ENCODE data around the gene NUMA1. TPM values are rescaled to one million over a fixed set of nuclear protein-coding genes. Genes with fewer than 3 reads are reported as not detected.

Gene NUMA1
- total RNA-seq, 2 experiments from 2014 or later: 200 to 201 TPM

GRCh38 chr11:71994786-71995185 lies 85.6 kb downstream of the NUMA1 start:
- DNase-seq: no peak
- Mint-ChIP-seq H3K4me3 (no peak overlapping the region), H3K9me3 (no peaks in the 10 kb centered on the region), H3K27me3 (no peaks in the 10 kb centered on the region), H3K27ac (no peak overlapping the region), H3K4me1 (peaks cover 32% of the 10 kb centered on the region), H3K36me3 (ENCODE audit: low read depth) (peaks cover 8% of the 10 kb centered on the region)
- ChIA-PET CTCF (no interaction called here), POLR2A (interaction anchor here (1.2 kb wide), 1 partner anchor 90 kb away, joined by 5 read pairs; no protein-coding TSS in a partner anchor)

GRCh38 chr11:71992136-71992730 lies 88.1 kb downstream of the NUMA1 start:
- H3K27me3 Mint-ChIP-seq: no peaks in the 10 kb centered on the region
- H3K36me3 Mint-ChIP-seq (ENCODE audit: low read depth): peaks cover 4% of the 10 kb centered on the region
- H3K4me3 Mint-ChIP-seq: no peak overlapping the region
- POLR2A ChIA-PET: no interaction called here
- CTCF ChIA-PET: no interaction called here
- H3K27ac Mint-ChIP-seq: no peak overlapping the region
- H3K9me3 Mint-ChIP-seq: no peaks in the 10 kb centered on the region
- H3K4me1 Mint-ChIP-seq: peaks cover 14% of the 10 kb centered on the region
- DNase-seq: no peak

- POLR2A ChIA-PET: no interaction called here
- DNase-seq: no peak
- peaks cover 9% of the 10 kb centered on the region for H3K36me3 Mint-ChIP-seq (ENCODE audit: low read depth)
- peaks cover 14% of the 10 kb centered on the region for H3K4me1 Mint-ChIP-seq
- CTCF ChIA-PET: no interaction called here
- no peak overlapping the region for H3K4me3 Mint-ChIP-seq
- H3K9me3 Mint-ChIP-seq: no peaks in the 10 kb centered on the region
- H3K27ac Mint-ChIP-seq: no peak overlapping the region
- no peaks in the 10 kb centered on the region for H3K27me3 Mint-ChIP-seq
Observed at GRCh38 chr11:71991494-71991893, 88.8 kb downstream of the NUMA1 start.

GRCh38 chr11:71990701-71991100 lies 89.6 kb downstream of the NUMA1 start:
- Mint-ChIP-seq H3K36me3 (ENCODE audit: low read depth) (peaks cover 9% of the 10 kb centered on the region), H3K9me3 (no peaks in the 10 kb centered on the region), H3K4me1 (peaks cover 17% of the 10 kb centered on the region), H3K4me3 (no peak overlapping the region), H3K27ac (no peak overlapping the region), H3K27me3 (no peaks in the 10 kb centered on the region)
- ChIA-PET CTCF (interaction anchor here (1.3 kb wide), 1 partner anchor 14 kb away, joined by 3 read pairs; no protein-coding TSS in a partner anchor), POLR2A (no interaction called here)
- DNase-seq: no peak

- H3K4me3 Mint-ChIP-seq: no peak overlapping the region
- peaks cover 12% of the 10 kb centered on the region for H3K36me3 Mint-ChIP-seq (ENCODE audit: low read depth)
- no peak overlapping the region for H3K27ac Mint-ChIP-seq
- no peaks in the 10 kb centered on the region for H3K27me3 Mint-ChIP-seq
- CTCF ChIA-PET: interaction anchor here (2.4 kb wide), 1 partner anchor 10 kb away, joined by 13 read pairs; no protein-coding TSS in a partner anchor
- no peaks in the 10 kb centered on the region for H3K9me3 Mint-ChIP-seq
- POLR2A ChIA-PET: no interaction called here
- no peak for DNase-seq
- H3K4me1 Mint-ChIP-seq: peaks cover 20% of the 10 kb centered on the region
Observed at GRCh38 chr11:71988050-71988449, 92.3 kb downstream of the NUMA1 start.

- ChIA-PET POLR2A (no interaction called here), CTCF (interaction anchor here (2.4 kb wide), 1 partner anchor 10 kb away, joined by 13 read pairs; no protein-coding TSS in a partner anchor)
- no peak for DNase-seq
- Mint-ChIP-seq H3K4me1 (peaks cover 16% of the 10 kb centered on the region), H3K27ac (no peak overlapping the region), H3K27me3 (no peaks in the 10 kb centered on the region), H3K9me3 (no peaks in the 10 kb centered on the region), H3K4me3 (no peak overlapping the region), H3K36me3 (ENCODE audit: low read depth) (peaks cover 12% of the 10 kb centered on the region)
Observed at GRCh38 chr11:71987521-71987920, 92.8 kb downstream of the NUMA1 start.

GRCh38 chr11:71986131-71986530 lies 94.2 kb downstream of the NUMA1 start:
- Mint-ChIP-seq H3K36me3 (ENCODE audit: low read depth) (peaks cover 16% of the 10 kb centered on the region), H3K27ac (no peak overlapping the region), H3K4me3 (no peak overlapping the region), H3K9me3 (no peaks in the 10 kb centered on the region), H3K27me3 (no peaks in the 10 kb centered on the region), H3K4me1 (peaks cover 9% of the 10 kb centered on the region)
- CTCF ChIA-PET: interaction anchor here (1.0 kb wide), 1 partner anchor 197 kb away, joined by 5 read pairs; no protein-coding TSS in a partner anchor
- POLR2A ChIA-PET: interaction anchor here (0.9 kb wide), 1 partner anchor 11 kb away, joined by 4 read pairs; no protein-coding TSS in a partner anchor
- DNase-seq: no peak

- no peak overlapping the region for H3K27ac Mint-ChIP-seq
- H3K36me3 Mint-ChIP-seq (ENCODE audit: low read depth): peaks cover 7% of the 10 kb centered on the region
- ChIA-PET POLR2A (no interaction called here), CTCF (interaction anchor here (1.0 to 3.6 kb wide), 8 partner anchors 10 to 51 kb away, joined by 3 to 27 read pairs (median 6); partner anchors contain the start of genes IL18BP, RNF121 and XNDC1N)
- H3K4me1 Mint-ChIP-seq: no peaks in the 10 kb centered on the region
- H3K27me3 Mint-ChIP-seq: no peaks in the 10 kb centered on the region
- no peak for DNase-seq
- no peak overlapping the region for H3K4me3 Mint-ChIP-seq
- H3K9me3 Mint-ChIP-seq: no peaks in the 10 kb centered on the region
Observed at GRCh38 chr11:71979602-71980001, 100.7 kb downstream of the NUMA1 start.

- CTCF ChIA-PET: interaction anchor here (0.7 to 3.6 kb wide), 14 partner anchors 9 to 432 kb away, joined by 3 to 27 read pairs (median 6); partner anchors contain the start of genes IL18BP, RNF121 and XNDC1N
- no peaks in the 10 kb centered on the region for H3K9me3 Mint-ChIP-seq
- POLR2A ChIA-PET: interaction anchor here (1.7 kb wide), 1 partner anchor 22 kb away, joined by 4 read pairs; no protein-coding TSS in a partner anchor
- DNase-seq: no peak
- no peak overlapping the region for H3K4me3 Mint-ChIP-seq
- no peak overlapping the region for H3K27ac Mint-ChIP-seq
- no peaks in the 10 kb centered on the region for H3K27me3 Mint-ChIP-seq
- H3K36me3 Mint-ChIP-seq (ENCODE audit: low read depth): peaks cover 7% of the 10 kb centered on the region
- H3K4me1 Mint-ChIP-seq: no peaks in the 10 kb centered on the region
Observed at GRCh38 chr11:71979094-71979493, 101.2 kb downstream of the NUMA1 start.

GRCh38 chr11:71977743-71978418 lies 102.5 kb downstream of the NUMA1 start:
- Mint-ChIP-seq H3K36me3 (ENCODE audit: low read depth) (peaks cover 3% of the 10 kb centered on the region), H3K9me3 (no peaks in the 10 kb centered on the region), H3K4me1 (no peaks in the 10 kb centered on the region), H3K4me3 (no peak overlapping the region), H3K27ac (peak overlapping the region; percentile 37), H3K27me3 (no peaks in the 10 kb centered on the region)
- peak; percentile 67 for DNase-seq
- CTCF ChIA-PET: interaction anchor here (0.7 to 3.6 kb wide), 26 partner anchors 10 to 453 kb away, joined by 3 to 27 read pairs (median 5); partner anchors contain the start of genes IL18BP, RNF121 and XNDC1N
- POLR2A ChIA-PET: interaction anchor here (1.0 to 1.7 kb wide), 4 partner anchors 19 to 113 kb away, joined by 3 to 4 read pairs (median 3); no protein-coding TSS in a partner anchor

- H3K9me3 Mint-ChIP-seq: no peaks in the 10 kb centered on the region
- no peak overlapping the region for H3K4me3 Mint-ChIP-seq
- no peaks in the 10 kb centered on the region for H3K27me3 Mint-ChIP-seq
- ChIA-PET CTCF (interaction anchor here (0.6 to 3.6 kb wide), 24 partner anchors 9 to 454 kb away, joined by 3 to 27 read pairs (median 5); partner anchors contain the start of genes IL18BP, RNF121 and XNDC1N), POLR2A (interaction anchor here (1.5 kb wide), 2 partner anchors 20 to 45 kb away, joined by 3 read pairs; no protein-coding TSS in a partner anchor)
- no peaks in the 10 kb centered on the region for H3K36me3 Mint-ChIP-seq (ENCODE audit: low read depth)
- H3K4me1 Mint-ChIP-seq: no peaks in the 10 kb centered on the region
- H3K27ac Mint-ChIP-seq: no peak overlapping the region
- no peak for DNase-seq
Observed at GRCh38 chr11:71977090-71977489, 103.3 kb downstream of the NUMA1 start.

GRCh38 chr11:71976551-71976950 lies 103.8 kb downstream of the NUMA1 start:
- POLR2A ChIA-PET: interaction anchor here (1.1 to 1.5 kb wide), 2 partner anchors 44 to 125 kb away, joined by 3 read pairs; no protein-coding TSS in a partner anchor
- DNase-seq: no peak
- no peak overlapping the region for H3K4me3 Mint-ChIP-seq
- no peaks in the 10 kb centered on the region for H3K27me3 Mint-ChIP-seq
- no peaks in the 10 kb centered on the region for H3K9me3 Mint-ChIP-seq
- no peak overlapping the region for H3K27ac Mint-ChIP-seq
- CTCF ChIA-PET: interaction anchor here (0.6 to 3.6 kb wide), 18 partner anchors 8 to 455 kb away, joined by 3 to 27 read pairs (median 8); partner anchors contain the start of genes IL18BP, RNF121 and XNDC1N
- H3K36me3 Mint-ChIP-seq (ENCODE audit: low read depth): peaks cover 5% of the 10 kb centered on the region
- H3K4me1 Mint-ChIP-seq: no peaks in the 10 kb centered on the region

GRCh38 chr11:71971680-71972079 lies 108.7 kb downstream of the NUMA1 start:
- no peaks in the 10 kb centered on the region for H3K27me3 Mint-ChIP-seq
- peaks cover 16% of the 10 kb centered on the region for H3K36me3 Mint-ChIP-seq (ENCODE audit: low read depth)
- CTCF ChIA-PET: interaction anchor here (0.6 kb wide), 1 partner anchor 475 kb away, joined by 4 read pairs; no protein-coding TSS in a partner anchor
- H3K4me3 Mint-ChIP-seq: no peak overlapping the region
- DNase-seq: no peak
- POLR2A ChIA-PET: interaction anchor here (1.1 kb wide), 1 partner anchor 100 kb away, joined by 3 read pairs; no protein-coding TSS in a partner anchor
- no peaks in the 10 kb centered on the region for H3K4me1 Mint-ChIP-seq
- H3K9me3 Mint-ChIP-seq: no peaks in the 10 kb centered on the region
- H3K27ac Mint-ChIP-seq: no peak overlapping the region
